Large intestine (tissue), 3 donors: ENCODE results near the gene TENM3. TPM values are rescaled to one million over a fixed set of nuclear protein-coding genes. Genes with fewer than 3 reads are reported as not detected.

Source experiments
- DNase-seq, 2 donors: peaks; one replicate each; pipeline versions ENCODE4 v3.0.0 to v3.0.0-alpha.2; 2013
- H3K27ac ChIP-seq: one replicate; pipeline ENCODE4 v1.5.1; 2013; ENCODE audit warnings: low read length
- H3K27me3 ChIP-seq: 2 replicates; pipeline ENCODE4 v1.6.1; 2013; ENCODE audit warnings: low read length; ENCODE audit not compliant: control insufficient read depth, insufficient read depth
- H3K36me3 ChIP-seq: 2 replicates; pipeline ENCODE4 v1.6.1; 2013; ENCODE audit warnings: low read length; ENCODE audit not compliant: control insufficient read depth, insufficient read depth
- H3K4me1 ChIP-seq: one replicate; pipeline ENCODE4 v1.6.1; 2013; ENCODE audit warnings: low read length; ENCODE audit not compliant: control insufficient read depth, insufficient read depth
- H3K4me3 ChIP-seq: one replicate; pipeline ENCODE4 v1.5.1; 2013; ENCODE audit warnings: low read length
- H3K9me3 ChIP-seq: one replicate; pipeline ENCODE4 v1.6.1; 2013; ENCODE audit warnings: mild to moderate bottlenecking, low read depth, low read length, moderate library complexity; ENCODE audit not compliant: control insufficient read depth
- WGBS: methylation state at CpG from one replicate; pipeline ENCODE4 v1.1.5; 2013; ENCODE audit warnings: low lambda C conversion rate; ENCODE audit not compliant: insufficient coverage; 5-methylcytosine and 5-hydroxymethylcytosine counted together
- polyA plus RNA-seq: library from polyadenylated mRNA; unstranded; fragments of 120-200 nt; gene quantifications from one replicate; pipeline ENCODE4 v1.2.1, GENCODE V29; 2013

Gene TENM3
- polyA plus RNA-seq, 1 donor, result 11.9 TPM

- WGBS, result no CpG with 5 or more reads among the region's 5 CpGs
- DNase-seq, result no peak
Observed at GRCh38 chr4:182495031-182495430, 251.8 kb downstream of the TENM3 start.

GRCh38 chr4:182495645-182496385 lies 252.6 kb downstream of the TENM3 start:
- Histone ChIP-seq H3K9me3 (no peaks in the 10 kb centered on the region), H3K36me3 (no peaks in the 10 kb centered on the region), H3K4me1 (no peaks in the 10 kb centered on the region), H3K27me3 (no peaks in the 10 kb centered on the region), H3K4me3 (no peak overlapping the region), H3K27ac (no peak overlapping the region)
- 89% methylated on average over 3 of the region's 6 CpGs for WGBS
- no peak for DNase-seq

More at GRCh38 chr4:182495031-182495430, 251.8 kb downstream of the TENM3 start:
- H3K9me3 ChIP-seq, result no peaks in the 10 kb centered on the region
- H3K27ac ChIP-seq, result no peak overlapping the region
- no peaks in the 10 kb centered on the region for H3K27me3 ChIP-seq
- no peaks in the 10 kb centered on the region for H3K4me1 ChIP-seq
- H3K36me3 ChIP-seq, result no peaks in the 10 kb centered on the region
- H3K4me3 ChIP-seq, result no peak overlapping the region

GRCh38 chr4:182496408-182496807 lies 253.2 kb downstream of the TENM3 start:
- Histone ChIP-seq H3K9me3 (no peaks in the 10 kb centered on the region), H3K4me3 (no peak overlapping the region), H3K4me1 (no peaks in the 10 kb centered on the region), H3K27ac (no peak overlapping the region), H3K36me3 (no peaks in the 10 kb centered on the region), H3K27me3 (no peaks in the 10 kb centered on the region)
- 100% methylated on average over 1 of the region's 4 CpGs for WGBS
- DNase-seq, result no peak

- no peak for DNase-seq
- Histone ChIP-seq H3K4me1 (no peaks in the 10 kb centered on the region), H3K36me3 (no peaks in the 10 kb centered on the region), H3K9me3 (no peaks in the 10 kb centered on the region), H3K4me3 (no peak overlapping the region), H3K27ac (no peak overlapping the region), H3K27me3 (no peaks in the 10 kb centered on the region)
- 100% methylated on average over 1 of the region's 5 CpGs for WGBS
Observed at GRCh38 chr4:182502064-182502463, 258.9 kb downstream of the TENM3 start.

- H3K4me3 ChIP-seq, result no peak overlapping the region
- no peak for DNase-seq
- no peaks in the 10 kb centered on the region for H3K4me1 ChIP-seq
- no CpG with 5 or more reads among the region's 5 CpGs for WGBS
- H3K36me3 ChIP-seq, result no peaks in the 10 kb centered on the region
- H3K27me3 ChIP-seq, result no peaks in the 10 kb centered on the region
- no peak overlapping the region for H3K27ac ChIP-seq
- no peaks in the 10 kb centered on the region for H3K9me3 ChIP-seq
Observed at GRCh38 chr4:182504463-182504862, 261.3 kb downstream of the TENM3 start.

- Histone ChIP-seq H3K9me3 (no peaks in the 10 kb centered on the region), H3K27ac (no peak overlapping the region), H3K36me3 (no peaks in the 10 kb centered on the region), H3K4me3 (no peak overlapping the region), H3K4me1 (no peaks in the 10 kb centered on the region), H3K27me3 (no peaks in the 10 kb centered on the region)
- WGBS, result no CpG with 5 or more reads among the region's 3 CpGs
- DNase-seq, result no peak
Observed at GRCh38 chr4:182507805-182508204, 264.6 kb downstream of the TENM3 start.

GRCh38 chr4:182510836-182511235 lies 267.6 kb downstream of the TENM3 start:
- Histone ChIP-seq H3K27me3 (no peaks in the 10 kb centered on the region), H3K4me3 (no peak overlapping the region), H3K4me1 (no peaks in the 10 kb centered on the region), H3K36me3 (no peaks in the 10 kb centered on the region), H3K9me3 (no peaks in the 10 kb centered on the region), H3K27ac (no peak overlapping the region)
- no CpG with 5 or more reads among the region's 2 CpGs for WGBS
- DNase-seq, result no peak

- no CpG with 5 or more reads among the region's 6 CpGs for WGBS
- Histone ChIP-seq H3K36me3 (no peaks in the 10 kb centered on the region), H3K27me3 (no peaks in the 10 kb centered on the region), H3K9me3 (no peaks in the 10 kb centered on the region), H3K27ac (no peak overlapping the region), H3K4me3 (no peak overlapping the region), H3K4me1 (no peaks in the 10 kb centered on the region)
- no peak for DNase-seq
Observed at GRCh38 chr4:182513587-182514291, 270.5 kb downstream of the TENM3 start.

GRCh38 chr4:182518421-182518820 lies 275.2 kb downstream of the TENM3 start:
- H3K27ac ChIP-seq, result no peak overlapping the region
- no peaks in the 10 kb centered on the region for H3K9me3 ChIP-seq
- H3K4me1 ChIP-seq, result no peaks in the 10 kb centered on the region
- H3K27me3 ChIP-seq, result no peaks in the 10 kb centered on the region
- no CpG with 5 or more reads among the region's 1 CpG for WGBS
- no peak for DNase-seq
- no peak overlapping the region for H3K4me3 ChIP-seq
- H3K36me3 ChIP-seq, result no peaks in the 10 kb centered on the region

- Histone ChIP-seq H3K4me3 (no peak overlapping the region), H3K27me3 (no peaks in the 10 kb centered on the region), H3K4me1 (no peaks in the 10 kb centered on the region), H3K27ac (no peak overlapping the region), H3K36me3 (no peaks in the 10 kb centered on the region), H3K9me3 (no peaks in the 10 kb centered on the region)
- no peak for DNase-seq
- WGBS, result no CpG with 5 or more reads among the region's 2 CpGs
Observed at GRCh38 chr4:182519528-182519927, 276.3 kb downstream of the TENM3 start.
